GM19043 (cell line): Measurements from ENCODE around the gene BABAM2.
A peak's percentile ranks its signal among the peaks of the same experiment; 100 is the strongest.

ENCODE experiments used
- ATAC-seq: cut with Tn5 transposase; IDR thresholded peaks from one replicate; pipeline ENCODE4 v1.9.1; 2021; ENCODE audit warnings: low read depth; ENCODE audit not compliant: unreplicated experiment

BABAM2 gene

GRCh38 chr2:28347596-28347995 is 457.1 kb downstream of the BABAM2 start:
- no peak for ATAC-seq

GRCh38 chr2:28348149-28348567 is 457.6 kb downstream of the BABAM2 start:
- ATAC-seq = no peak

- no peak for ATAC-seq
These were observed 458.4 kb downstream of the BABAM2 start for GRCh38 chr2:28348921-28349320.

- no peak for ATAC-seq
These were observed 459.1 kb downstream of the BABAM2 start for GRCh38 chr2:28349546-28350165.

GRCh38 chr2:28350196-28350595 is 459.7 kb downstream of the BABAM2 start:
- ATAC-seq = no peak

- no peak for ATAC-seq
These were observed 460.3 kb downstream of the BABAM2 start for GRCh38 chr2:28350791-28351285.

- ATAC-seq = no peak
These were observed 461.1 kb downstream of the BABAM2 start for GRCh38 chr2:28351621-28352020.

GRCh38 chr2:28352104-28352503 is 461.6 kb downstream of the BABAM2 start:
- ATAC-seq = no peak

GRCh38 chr2:28352610-28353195 is 462.2 kb downstream of the BABAM2 start:
- ATAC-seq = no peak

GRCh38 chr2:28354920-28355520 is 464.5 kb downstream of the BABAM2 start:
- no peak for ATAC-seq

GRCh38 chr2:28355521-28356094 is 465.1 kb downstream of the BABAM2 start:
- ATAC-seq = no peak

GRCh38 chr2:28356095-28356911 is 465.8 kb downstream of the BABAM2 start:
- ATAC-seq = no peak

GRCh38 chr2:28357055-28357454 is 466.5 kb downstream of the BABAM2 start:
- no peak for ATAC-seq

- ATAC-seq = no peak
These were observed 467.6 kb downstream of the BABAM2 start for GRCh38 chr2:28357948-28358667.

- ATAC-seq = peak; percentile 8
These were observed 468.2 kb downstream of the BABAM2 start for GRCh38 chr2:28358668-28359201.

GRCh38 chr2:28359222-28360057 is 468.9 kb downstream of the BABAM2 start:
- peak; percentile 76 for ATAC-seq

- ATAC-seq = no peak
These were observed 469.7 kb downstream of the BABAM2 start for GRCh38 chr2:28360058-28360717.

GRCh38 chr2:28360718-28361293 is 470.3 kb downstream of the BABAM2 start:
- no peak for ATAC-seq
